SK-N-SH (cell line): ENCODE measurements around the gene LCE1D. TPM values are rescaled to one million over a fixed set of nuclear protein-coding genes. Genes with fewer than 3 reads are reported as not detected.

ENCODE experiments used
- CTCF ChIA-PET: fragments of 300-600, 350-600 bp; formaldehyde crosslinking; extraction: SDS; loops from one replicate; lab custom pipeline; 2021; lab: Yijun Ruan, JAX
- POLR2A ChIA-PET: fragments of 350-600 bp; sonication (Branson Sonifier 250); formaldehyde crosslinking; extraction: SDS; loops from one replicate; lab custom pipeline; 2020; ENCODE audit warnings: antibody characterized with exemption, inconsistent platforms; lab: Yijun Ruan, JAX
- DNase-seq: peaks from one replicate; pipeline ENCODE4 v3.0.0; 2012
- H2AFZ ChIP-seq: fragments of 200-600 bp; sonication (generic); 2 replicates; pipeline ENCODE4 v1.8.1; 2016; ENCODE audit warnings: antibody characterized with exemption, mild to moderate bottlenecking, low read depth
- H3F3A ChIP-seq: fragments of 200-600 bp; sonication (generic); replicated peaks from 2 replicates; pipeline ENCODE3; 2016; ENCODE audit warnings: antibody characterized with exemption, mild to moderate bottlenecking; ENCODE audit not compliant: insufficient read depth
- H3K27ac ChIP-seq, 2 experiments: fragments of 200-500 bp in 1 of 2; fragments of 200-600 bp in 1 of 2; sonication (Bioruptor generic) in 1 of 2; sonication (generic), shearing (Covaris generic) in 1 of 2; 2 replicates each; pipeline versions ENCODE4 v1.5.1 to v1.6.1; 2014 to 2016; ENCODE audit warnings: low read depth in 2 of 2, inconsistent platforms in 1 of 2, low read length in 1 of 2, mild to moderate bottlenecking in 1 of 2, mixed read lengths in 1 of 2
- H3K27me3 ChIP-seq: fragments of 200-600 bp; sonication (generic), shearing (Covaris generic); 2 replicates; pipeline ENCODE4 v1.6.1; 2016; ENCODE audit warnings: mixed run types; ENCODE audit not compliant: insufficient read depth
- H3K36me3 ChIP-seq, 2 experiments: fragments of 200-500 bp in 1 of 2; fragments of 200-600 bp in 1 of 2; sonication (Bioruptor generic) in 1 of 2; sonication (generic) in 1 of 2; replicated peaks in 1 of 2; 2 replicates each; pipeline versions ENCODE3 to v1.5.1; 2014 to 2016; ENCODE audit warnings: low read length in 1 of 2, mild to moderate bottlenecking in 1 of 2; ENCODE audit not compliant: insufficient read depth in 2 of 2, control insufficient read depth in 1 of 2
- H3K4me1 ChIP-seq, 2 experiments: fragments of 200-500 bp in 1 of 2; fragments of 200-600 bp in 1 of 2; sonication (Bioruptor generic) in 1 of 2; sonication (generic), shearing (Covaris generic) in 1 of 2; 2 replicates each; pipeline versions ENCODE4 v1.5.1 to v1.6.1; 2014 to 2016; ENCODE audit warnings: low read depth in 1 of 2, low read length in 1 of 2, mixed run types in 1 of 2; ENCODE audit not compliant: insufficient read depth in 2 of 2, control insufficient read depth in 1 of 2
- H3K4me2 ChIP-seq: fragments of 200-600 bp; sonication (generic), shearing (Covaris generic); 2 replicates; pipeline ENCODE4 v1.6.1; 2017; ENCODE audit warnings: mixed run types
- H3K4me3 ChIP-seq, 2 experiments: fragments of 200-500 bp in 1 of 2; fragments of 200-600 bp in 1 of 2; sonication (Bioruptor generic) in 1 of 2; sonication (generic), shearing (Covaris generic) in 1 of 2; 2 replicates each; pipeline versions ENCODE4 v1.5.1 to v1.8.1; 2014 to 2016; ENCODE audit warnings: low read depth in 2 of 2, inconsistent platforms in 1 of 2, low read length in 1 of 2, mild to moderate bottlenecking in 1 of 2, mixed read lengths in 1 of 2, moderate library complexity in 1 of 2
- H3K79me2 ChIP-seq: fragments of 200-600 bp; sonication (generic); 2 replicates; pipeline ENCODE4 v1.8.1; 2017; ENCODE audit warnings: mild to moderate bottlenecking; ENCODE audit not compliant: insufficient read depth
- H3K9ac ChIP-seq: fragments of 200-600 bp; sonication (generic); 2 replicates; pipeline ENCODE4 v1.6.1; 2017; ENCODE audit warnings: mixed run types
- H3K9me2 ChIP-seq: fragments of 200-600 bp; sonication (generic); 2 replicates; pipeline ENCODE4 v1.6.1; 2017; ENCODE audit warnings: mixed run types
- H3K9me3 ChIP-seq: fragments of 200-600 bp; sonication (generic); 2 replicates; pipeline ENCODE4 v1.6.1; 2017; ENCODE audit warnings: mixed run types, mild to moderate bottlenecking, moderate library complexity
- H4K20me1 ChIP-seq: fragments of 200-600 bp; sonication (generic); 2 replicates; pipeline ENCODE4 v1.6.1; 2017; ENCODE audit warnings: mild to moderate bottlenecking, mixed run types; ENCODE audit not compliant: insufficient read depth
- CHD2 ChIP-seq: fragments of 150-350 bp; IDR thresholded peaks from 2 replicates; pipeline ENCODE4 v1.6.1; 2018; ENCODE audit warnings: low read length; ENCODE audit not compliant: partially characterized antibody
- CTCF ChIP-seq: fragments of 200-600 bp; sonication (generic); IDR thresholded peaks from 2 replicates; pipeline ENCODE4 v1.6.1; 2017; ENCODE audit warnings: antibody characterized with exemption, mild to moderate bottlenecking, moderate library complexity
- EZH2phosphoT487 ChIP-seq: fragments of 200-600 bp; sonication (generic); IDR thresholded peaks from 2 replicates; pipeline ENCODE4 v1.6.1; 2017; ENCODE audit warnings: low read depth, mixed run types, mild to moderate bottlenecking, antibody characterized with exemption, moderate library complexity, borderline replicate concordance
- FOSL2 ChIP-seq: IDR thresholded peaks from 2 replicates; pipeline ENCODE4 v1.4.0; 2012; ENCODE audit warnings: low read depth, mild to moderate bottlenecking, moderate library complexity, borderline replicate concordance
- FOXJ3 ChIP-seq: sonication (generic); formaldehyde crosslinking; IDR thresholded peaks from 2 replicates; pipeline ENCODE4 v1.5.1; 2020; ENCODE audit warnings: mild to moderate bottlenecking, missing genetic modification reagents
- FOXM1 ChIP-seq: IDR thresholded peaks from 2 replicates; pipeline ENCODE4 v1.4.0; 2012; ENCODE audit warnings: low read depth, mild to moderate bottlenecking
- GABPA ChIP-seq: IDR thresholded peaks from 2 replicates; pipeline ENCODE4 v1.4.0; 2012; ENCODE audit warnings: low read depth, mild to moderate bottlenecking
- IRF3 ChIP-seq: fragments of 150-350 bp; IDR thresholded peaks from 2 replicates; pipeline ENCODE4 v1.6.1; 2016; ENCODE audit warnings: mild to moderate bottlenecking, low read depth, low read length
- JUND ChIP-seq: IDR thresholded peaks from 2 replicates; pipeline ENCODE4 v1.4.0; 2012
- MAX ChIP-seq: IDR thresholded peaks from 2 replicates; pipeline ENCODE4 v1.4.0; 2012; ENCODE audit warnings: low read depth
- MEF2A ChIP-seq: IDR thresholded peaks from 2 replicates; pipeline ENCODE4 v1.4.0; 2012; ENCODE audit warnings: low read depth, borderline replicate concordance
- NFIC ChIP-seq: IDR thresholded peaks from 2 replicates; pipeline ENCODE4 v1.4.0; 2012; ENCODE audit warnings: borderline replicate concordance
- NRF1 ChIP-seq: IDR thresholded peaks from 2 replicates; pipeline ENCODE4 v1.6.1; 2012; ENCODE audit warnings: low read depth, mild to moderate bottlenecking, low read length
- PBX3 ChIP-seq: IDR thresholded peaks from 2 replicates; pipeline ENCODE4; 2012
- RFX5 ChIP-seq: IDR thresholded peaks from 2 replicates; pipeline ENCODE4 v1.6.1; 2012; ENCODE audit warnings: mild to moderate bottlenecking, improper control_type of control experiment, low read length
- SIN3A ChIP-seq: IDR thresholded peaks from 2 replicates; pipeline ENCODE4 v1.6.1; 2012; ENCODE audit warnings: low read depth, mild to moderate bottlenecking, low read length, moderate library complexity, borderline replicate concordance
- SMC3 ChIP-seq: IDR thresholded peaks from 2 replicates; pipeline ENCODE4 v1.6.1; 2012; ENCODE audit warnings: low read depth, low read length, improper control_type of control experiment
- TCF12 ChIP-seq: IDR thresholded peaks from 2 replicates; pipeline ENCODE4 v1.4.0; 2012
- USF1 ChIP-seq: IDR thresholded peaks from 2 replicates; pipeline ENCODE4 v1.4.0; 2012; ENCODE audit warnings: low read depth, borderline replicate concordance
- USF2 ChIP-seq: fragments of 150-350 bp; IDR thresholded peaks from 2 replicates; pipeline ENCODE4 v1.6.1; 2017; ENCODE audit warnings: antibody characterized with exemption, low read length, low read depth, borderline replicate concordance
- YY1 ChIP-seq: IDR thresholded peaks from 2 replicates; pipeline ENCODE4 v1.4.0; 2012; ENCODE audit warnings: low read depth, mild to moderate bottlenecking
- WGBS: methylation state at CpG from one replicate; pipeline ENCODE4 v1.1.6; 2017; ENCODE audit warnings: low lambda C conversion rate; 5-methylcytosine and 5-hydroxymethylcytosine counted together
- polyA plus RNA-seq, 3 experiments: library from polyadenylated mRNA; depleted of rRNA; stranded (reverse); fragments of >200 nt; gene quantifications; 2 replicates each; pipeline ENCODE4 v1.2.3, GENCODE V29; 2012

LCE1D gene
- polyA plus RNA-seq, 1 of the 3 experiments (the other 2 are of a cell fraction): not detected

- H3K27me3 ChIP-seq: no peaks in the 10 kb centered on the region
- H3K79me2 ChIP-seq: no peaks in the 10 kb centered on the region
- POLR2A ChIA-PET: no interaction called here
- no peak within 1 kb of the TSS for H3K9ac ChIP-seq
- no peak within 1 kb of the TSS for H3K27ac ChIP-seq
- TF ChIP-seq CHD2 (no peak), JUND (no peak), EZH2phosphoT487 (no peak), MEF2A (no peak), USF1 (no peak), TCF12 (no peak), USF2 (no peak), FOXM1 (no peak), CTCF (no peak), FOSL2 (no peak), RFX5 (no peak)
- no peaks in the 10 kb centered on the region for H3K36me3 ChIP-seq
- CTCF ChIA-PET: no interaction called here
- H3K4me1 ChIP-seq: no peaks in the 10 kb centered on the region
- WGBS: 8% methylated on average over 2 of the region's 2 CpGs
- H3K4me2 ChIP-seq: no peak within 1 kb of the TSS
- H3F3A ChIP-seq: no peaks in the 10 kb centered on the region
- H2AFZ ChIP-seq: no peak within 1 kb of the TSS
- H3K4me3 ChIP-seq: no peak within 1 kb of the TSS
- H3K9me3 ChIP-seq: no peaks in the 10 kb centered on the region
- no peaks in the 10 kb centered on the region for H3K9me2 ChIP-seq
- no peak for DNase-seq
- no peaks in the 10 kb centered on the region for H4K20me1 ChIP-seq
Observed at GRCh38 chr1:152811671-152812070, 15.2 kb downstream of the LCE1D start, which contains the start of gene LCE1B. Gene LCE1B (plus strand): TSS chr1:152811971. CDS start chr1:152812447, 476 bp downstream.

- H4K20me1 ChIP-seq: no peaks in the 10 kb centered on the region
- H3F3A ChIP-seq: no peaks in the 10 kb centered on the region
- H2AFZ ChIP-seq: no peak overlapping the region
- no peaks in the 10 kb centered on the region for H3K9me2 ChIP-seq
- ChIA-PET CTCF (no interaction called here), POLR2A (no interaction called here)
- H3K4me3 ChIP-seq: no peak overlapping the region
- 3% methylated on average over 6 of the region's 6 CpGs for WGBS
- no peak overlapping the region for H3K4me2 ChIP-seq
- H3K79me2 ChIP-seq: no peaks in the 10 kb centered on the region
- H3K9me3 ChIP-seq: no peaks in the 10 kb centered on the region
- H3K36me3 ChIP-seq: no peaks in the 10 kb centered on the region
- no peaks in the 10 kb centered on the region for H3K4me1 ChIP-seq
- H3K9ac ChIP-seq: no peak overlapping the region
- no peaks in the 10 kb centered on the region; the same call in 1 of the 2 replicates for H3K27me3 ChIP-seq
- no peak overlapping the region for H3K27ac ChIP-seq
- no peak for DNase-seq
- no peak for TF ChIP-seq NRF1
- TF ChIP-seq IRF3: no peak
- no peak for TF ChIP-seq MEF2A
- TF ChIP-seq MAX: no peak
- TF ChIP-seq USF2: no peak
- TF ChIP-seq GABPA: no peak
- TF ChIP-seq FOSL2: no peak
- no peak for TF ChIP-seq NFIC
- no peak for TF ChIP-seq FOXJ3 (CRISPR knock-in tag)
- TF ChIP-seq RFX5: no peak
- no peak for TF ChIP-seq PBX3
- no peak for TF ChIP-seq TCF12
- TF ChIP-seq EZH2phosphoT487: no peak
- TF ChIP-seq SIN3A: no peak
- no peak for TF ChIP-seq YY1
- no peak for TF ChIP-seq CHD2
- no peak for TF ChIP-seq SMC3
Observed at GRCh38 chr1:152817309-152817708, 20.8 kb downstream of the LCE1D start.
